ENCODE results near the gene EMSY.

EMSY gene

DNA sequence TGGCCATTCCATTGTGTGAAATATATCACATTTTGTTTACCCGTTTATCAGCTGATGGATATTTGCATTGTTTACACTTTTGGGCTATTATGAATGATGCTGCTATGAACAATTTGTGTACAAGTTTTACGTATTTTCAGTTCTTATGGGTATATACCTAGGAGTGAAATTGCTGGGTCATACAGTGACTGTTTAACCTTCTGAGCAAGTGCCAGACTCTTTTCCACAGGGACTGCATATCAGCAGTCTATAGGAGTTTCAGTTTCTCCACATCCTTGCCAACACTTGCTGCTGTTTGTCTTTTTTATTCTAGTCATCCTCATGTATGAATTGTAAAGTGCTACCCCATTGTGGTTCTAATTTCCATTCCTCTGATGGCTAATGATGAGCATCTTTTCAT lies 108.2 kb downstream of the EMSY start:
- no peak overlapping the region for H3K4me3 ChIP-seq (replicated peaks; ENCODE audit: insufficient read depth, low read length)
- H3K27ac ChIP-seq (replicated peaks) = no peak overlapping the region
- DNase-seq (ENCODE audit: low read depth in 1 of 2, low spot score in 1 of 2) = no peak
- no peaks in the 10 kb centered on the region for H3K27me3 ChIP-seq (ENCODE audit: insufficient read depth, poor library complexity, severe bottlenecking)
- no peak for TF ChIP-seq SPI1 (IDR thresholded peaks at IDR 0.05; ENCODE audit: borderline replicate concordance, low read depth)
- TF ChIP-seq GABPA (IDR thresholded peaks at IDR 0.05; ENCODE audit: low read depth) = no peak
- TF ChIP-seq, protein P1, sequence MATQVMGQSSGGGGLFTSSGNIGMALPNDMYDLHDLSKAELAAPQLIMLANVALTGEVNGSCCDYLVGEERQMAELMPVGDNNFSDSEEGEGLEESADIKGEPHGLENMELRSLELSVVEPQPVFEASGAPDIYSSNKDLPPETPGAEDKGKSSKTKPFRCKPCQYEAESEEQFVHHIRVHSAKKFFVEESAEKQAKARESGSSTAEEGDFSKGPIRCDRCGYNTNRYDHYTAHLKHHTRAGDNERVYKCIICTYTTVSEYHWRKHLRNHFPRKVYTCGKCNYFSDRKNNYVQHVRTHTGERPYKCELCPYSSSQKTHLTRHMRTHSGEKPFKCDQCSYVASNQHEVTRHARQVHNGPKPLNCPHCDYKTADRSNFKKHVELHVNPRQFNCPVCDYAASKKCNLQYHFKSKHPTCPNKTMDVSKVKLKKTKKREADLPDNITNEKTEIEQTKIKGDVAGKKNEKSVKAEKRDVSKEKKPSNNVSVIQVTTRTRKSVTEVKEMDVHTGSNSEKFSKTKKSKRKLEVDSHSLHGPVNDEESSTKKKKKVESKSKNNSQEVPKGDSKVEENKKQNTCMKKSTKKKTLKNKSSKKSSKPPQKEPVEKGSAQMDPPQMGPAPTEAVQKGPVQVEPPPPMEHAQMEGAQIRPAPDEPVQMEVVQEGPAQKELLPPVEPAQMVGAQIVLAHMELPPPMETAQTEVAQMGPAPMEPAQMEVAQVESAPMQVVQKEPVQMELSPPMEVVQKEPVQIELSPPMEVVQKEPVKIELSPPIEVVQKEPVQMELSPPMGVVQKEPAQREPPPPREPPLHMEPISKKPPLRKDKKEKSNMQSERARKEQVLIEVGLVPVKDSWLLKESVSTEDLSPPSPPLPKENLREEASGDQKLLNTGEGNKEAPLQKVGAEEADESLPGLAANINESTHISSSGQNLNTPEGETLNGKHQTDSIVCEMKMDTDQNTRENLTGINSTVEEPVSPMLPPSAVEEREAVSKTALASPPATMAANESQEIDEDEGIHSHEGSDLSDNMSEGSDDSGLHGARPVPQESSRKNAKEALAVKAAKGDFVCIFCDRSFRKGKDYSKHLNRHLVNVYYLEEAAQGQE (IDR thresholded peaks at IDR 0.05; ENCODE audit: insufficient replicate concordance, low read depth) = no peak
- TF ChIP-seq, protein P2, sequence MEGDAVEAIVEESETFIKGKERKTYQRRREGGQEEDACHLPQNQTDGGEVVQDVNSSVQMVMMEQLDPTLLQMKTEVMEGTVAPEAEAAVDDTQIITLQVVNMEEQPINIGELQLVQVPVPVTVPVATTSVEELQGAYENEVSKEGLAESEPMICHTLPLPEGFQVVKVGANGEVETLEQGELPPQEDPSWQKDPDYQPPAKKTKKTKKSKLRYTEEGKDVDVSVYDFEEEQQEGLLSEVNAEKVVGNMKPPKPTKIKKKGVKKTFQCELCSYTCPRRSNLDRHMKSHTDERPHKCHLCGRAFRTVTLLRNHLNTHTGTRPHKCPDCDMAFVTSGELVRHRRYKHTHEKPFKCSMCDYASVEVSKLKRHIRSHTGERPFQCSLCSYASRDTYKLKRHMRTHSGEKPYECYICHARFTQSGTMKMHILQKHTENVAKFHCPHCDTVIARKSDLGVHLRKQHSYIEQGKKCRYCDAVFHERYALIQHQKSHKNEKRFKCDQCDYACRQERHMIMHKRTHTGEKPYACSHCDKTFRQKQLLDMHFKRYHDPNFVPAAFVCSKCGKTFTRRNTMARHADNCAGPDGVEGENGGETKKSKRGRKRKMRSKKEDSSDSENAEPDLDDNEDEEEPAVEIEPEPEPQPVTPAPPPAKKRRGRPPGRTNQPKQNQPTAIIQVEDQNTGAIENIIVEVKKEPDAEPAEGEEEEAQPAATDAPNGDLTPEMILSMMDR (IDR thresholded peaks at IDR 0.05; ENCODE audit: insufficient read depth, low read length) = no peak
- no peak for TF ChIP-seq POLR2AphosphoS5 (IDR thresholded peaks at IDR 0.05; ENCODE audit: low read depth)

DNA sequence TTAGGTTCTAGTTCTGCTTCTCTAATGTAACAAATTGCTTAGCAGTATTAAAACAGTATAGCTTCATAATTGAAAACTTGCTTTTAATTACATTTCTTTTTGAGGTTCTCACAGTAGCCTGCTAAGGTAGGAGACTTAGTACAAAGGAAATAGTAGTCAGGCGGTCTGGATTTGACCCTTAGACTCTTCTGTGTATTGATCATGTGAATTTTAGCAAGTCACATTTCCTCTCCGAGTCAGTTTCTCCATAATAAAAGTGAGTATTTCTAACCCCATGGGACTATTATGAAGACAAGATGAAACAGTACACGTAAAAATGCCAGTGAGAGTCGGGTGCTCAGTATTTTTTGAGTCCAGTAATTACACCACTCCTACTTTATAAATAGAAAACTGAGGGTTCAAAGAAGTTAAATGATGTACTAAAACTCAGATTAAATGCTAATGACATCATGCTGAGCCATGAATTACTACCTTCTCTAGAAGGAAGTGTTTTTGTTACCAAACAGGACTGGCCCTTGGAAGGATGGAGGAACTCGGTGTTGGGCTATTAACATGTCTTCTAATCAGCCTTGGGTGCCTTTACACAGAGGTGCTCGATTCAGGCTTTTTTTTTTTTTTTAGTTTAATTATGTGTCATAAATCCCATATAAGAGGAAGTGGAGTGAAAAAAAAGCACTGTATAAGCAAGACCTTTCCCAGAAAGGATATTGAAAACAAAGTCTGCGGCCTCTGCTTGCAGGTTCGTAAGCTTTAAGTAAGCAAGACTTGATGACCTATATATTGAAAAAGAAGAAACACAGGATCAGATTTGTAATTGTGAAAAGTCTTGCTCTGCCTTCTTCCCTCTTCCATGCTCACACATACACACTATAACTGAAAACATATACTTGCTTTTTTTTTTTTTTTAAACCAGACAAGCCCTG lies 109.0 kb downstream of the EMSY start:
- no peak overlapping the region for H3K27ac ChIP-seq (replicated peaks)
- DNase-seq (ENCODE audit: low read depth in 1 of 2, low spot score in 1 of 2) = no peak
- TF ChIP-seq POLR2AphosphoS5 (IDR thresholded peaks at IDR 0.05; ENCODE audit: low read depth) (no peak), GABPA (IDR thresholded peaks at IDR 0.05; ENCODE audit: low read depth) (no peak), SPI1 (IDR thresholded peaks at IDR 0.05; ENCODE audit: borderline replicate concordance, low read depth) (no peak; the same call in 1 of the 2 replicates)
- TF ChIP-seq, protein P1 (IDR thresholded peaks at IDR 0.05; ENCODE audit: insufficient replicate concordance, low read depth) = no peak
- TF ChIP-seq, protein P2 (IDR thresholded peaks at IDR 0.05; ENCODE audit: insufficient read depth, low read length) = no peak

DNA sequence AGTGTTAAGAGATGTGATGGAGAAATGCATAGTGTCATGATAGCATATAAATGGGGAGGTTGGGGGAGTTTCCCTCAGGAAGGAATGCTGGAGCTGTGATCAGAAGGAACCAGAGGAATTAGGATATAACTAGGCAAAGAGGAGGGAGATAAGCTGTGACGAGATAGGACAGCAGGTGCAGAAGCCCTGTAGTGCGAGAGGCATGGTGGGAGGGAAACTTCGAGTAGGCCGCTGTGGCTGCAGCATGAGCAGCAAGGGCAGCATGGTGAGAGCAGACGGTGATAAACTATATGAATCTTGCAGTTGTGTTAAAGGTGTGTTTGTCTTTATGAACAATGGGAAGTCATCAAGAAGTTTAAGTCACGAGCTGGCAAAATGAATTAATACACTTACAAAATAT lies 109.9 kb downstream of the EMSY start:
- DNase-seq (ENCODE audit: low read depth in 1 of 2, low spot score in 1 of 2) = no peak
- no peaks in the 10 kb centered on the region for H3K27me3 ChIP-seq (ENCODE audit: insufficient read depth, poor library complexity, severe bottlenecking)
- no peak overlapping the region for H3K4me3 ChIP-seq (replicated peaks; ENCODE audit: insufficient read depth, low read length)
- H3K27ac ChIP-seq (replicated peaks) = no peak overlapping the region
- TF ChIP-seq, protein P2 (IDR thresholded peaks at IDR 0.05; ENCODE audit: insufficient read depth, low read length) = no peak
- TF ChIP-seq POLR2AphosphoS5 (IDR thresholded peaks at IDR 0.05; ENCODE audit: low read depth) (no peak), GABPA (IDR thresholded peaks at IDR 0.05; ENCODE audit: low read depth) (no peak), SPI1 (IDR thresholded peaks at IDR 0.05; ENCODE audit: borderline replicate concordance, low read depth) (no peak)
- TF ChIP-seq, protein P1 (IDR thresholded peaks at IDR 0.05; ENCODE audit: insufficient replicate concordance, low read depth) = no peak

More for the DNA sequence above, 109.0 kb downstream of the EMSY start:
- Histone ChIP-seq H3K4me3 (replicated peaks; ENCODE audit: insufficient read depth, low read length) (no peak overlapping the region), H3K27me3 (ENCODE audit: insufficient read depth, poor library complexity, severe bottlenecking) (no peaks in the 10 kb centered on the region)

All from HL-60 (cell line).